MCF 10A (cell line): ENCODE results near the gene BCAS3. TPM values are rescaled to one million over a fixed set of nuclear protein-coding genes. Genes with fewer than 3 reads are reported as not detected.

Experiments used
- BruUV-seq: library from RNA; stranded (reverse); fragments of 400-500 nt; replicated peaks from 2 replicates; lab custom pipeline; 2021; lab: Mats Ljungman, UMichigan
- CTCF ChIA-PET: fragments of 300-600 bp; sonication (Branson Sonifier 250); formaldehyde crosslinking; extraction: SDS; loops from one replicate; lab custom pipeline; 2021; ENCODE audit warnings: antibody characterized with exemption, inconsistent platforms; lab: Yijun Ruan, JAX
- POLR2A ChIA-PET: fragments of 300-600, 350-650 bp; sonication (Branson Sonifier 250); formaldehyde crosslinking; extraction: SDS; loops from one replicate; lab custom pipeline; 2020; ENCODE audit warnings: antibody characterized with exemption, inconsistent platforms; lab: Yijun Ruan, JAX
- DNase-seq: peaks from one replicate; pipeline ENCODE4 v3.0.0-alpha.2; 2018; ENCODE audit not compliant: unreplicated experiment
- H3K27ac Mint-ChIP-seq: one replicate; pipeline ENCODE4 v1.8.0; 2022; ENCODE audit warnings: mild to moderate bottlenecking, low read depth, mixed read lengths; ENCODE audit not compliant: unreplicated experiment
- H3K27me3 Mint-ChIP-seq: one replicate; pipeline ENCODE4 v1.8.0; 2022; ENCODE audit warnings: mixed read lengths; ENCODE audit not compliant: insufficient read depth, unreplicated experiment
- H3K36me3 Mint-ChIP-seq: one replicate; pipeline ENCODE4 v1.8.0; 2022; ENCODE audit warnings: mild to moderate bottlenecking, moderate library complexity, mixed read lengths; ENCODE audit not compliant: insufficient read depth, unreplicated experiment
- H3K4me1 Mint-ChIP-seq: one replicate; pipeline ENCODE4 v1.8.0; 2022; ENCODE audit warnings: mixed read lengths; ENCODE audit not compliant: insufficient read depth, unreplicated experiment
- H3K4me3 Mint-ChIP-seq: one replicate; pipeline ENCODE4 v1.8.0; 2022; ENCODE audit warnings: mild to moderate bottlenecking, moderate library complexity, mixed read lengths; ENCODE audit not compliant: unreplicated experiment
- H3K9me3 Mint-ChIP-seq: one replicate; pipeline ENCODE4 v1.8.0; 2022; ENCODE audit warnings: mixed read lengths; ENCODE audit not compliant: unreplicated experiment
- intact Hi-C: fragments of 100-400 bp; cut with micrococcal nuclease; formaldehyde crosslinking; loops from 2 replicates; pipeline ENCODE4 v1.14.1; 2022
- total RNA-seq: library from RNA; stranded (reverse); gene quantifications from 2 replicates; pipeline ENCODE4 v1.2.3, GENCODE V29; 2022
- TF ChIP-seq, protein P1 (sequence below): fragments of 200-600 bp; IDR thresholded peaks from one replicate; pipeline ENCODE4 v1.8.0; 2022; ENCODE audit warnings: antibody characterized with exemption, mild to moderate bottlenecking; ENCODE audit not compliant: unreplicated experiment

BCAS3 gene
- total RNA-seq, 1 experiment from 2014 or later: 14.6 TPM

DNA sequence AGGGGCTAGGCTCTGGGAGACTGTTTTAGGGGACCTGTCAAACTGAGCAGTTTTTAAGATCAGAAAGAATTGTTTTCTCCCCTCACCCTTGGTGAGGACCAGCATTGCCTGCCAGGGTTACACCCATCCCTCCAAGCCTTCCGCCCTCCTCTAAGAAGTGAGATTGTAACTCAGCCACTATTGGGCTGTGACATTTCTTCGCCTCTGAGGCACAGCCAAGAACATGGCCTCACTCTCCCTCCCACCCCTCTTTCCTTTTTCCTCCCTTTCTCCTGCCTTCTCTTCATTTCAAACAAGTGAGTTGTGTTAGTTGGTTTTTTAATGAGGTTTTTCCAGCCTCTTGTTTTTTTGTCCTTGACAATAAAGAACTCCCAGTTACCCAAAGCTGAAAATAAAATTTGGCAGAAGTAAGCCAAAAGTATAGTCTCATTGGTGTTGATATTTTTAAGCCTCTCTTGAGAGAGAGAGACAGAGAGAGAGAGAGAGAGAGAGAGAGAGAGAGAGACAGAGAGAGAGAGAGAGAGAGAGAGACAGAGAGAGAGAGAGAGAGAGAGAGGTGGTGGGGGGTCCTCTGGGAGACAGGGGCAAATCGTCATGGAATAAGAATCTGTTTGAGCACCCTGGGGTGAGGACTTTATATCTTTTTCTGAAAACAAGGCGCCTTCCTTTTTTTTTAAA, 644.8 kb downstream of the BCAS3 start:
- BruUV-seq: no TSS peak
- no peaks in the 10 kb centered on the region for H3K4me1 Mint-ChIP-seq
- peaks cover 6% of the 10 kb centered on the region for H3K36me3 Mint-ChIP-seq
- intact Hi-C loops: no loop called here
- H3K4me3 Mint-ChIP-seq: no peak overlapping the region
- TF ChIP-seq, protein P1, sequence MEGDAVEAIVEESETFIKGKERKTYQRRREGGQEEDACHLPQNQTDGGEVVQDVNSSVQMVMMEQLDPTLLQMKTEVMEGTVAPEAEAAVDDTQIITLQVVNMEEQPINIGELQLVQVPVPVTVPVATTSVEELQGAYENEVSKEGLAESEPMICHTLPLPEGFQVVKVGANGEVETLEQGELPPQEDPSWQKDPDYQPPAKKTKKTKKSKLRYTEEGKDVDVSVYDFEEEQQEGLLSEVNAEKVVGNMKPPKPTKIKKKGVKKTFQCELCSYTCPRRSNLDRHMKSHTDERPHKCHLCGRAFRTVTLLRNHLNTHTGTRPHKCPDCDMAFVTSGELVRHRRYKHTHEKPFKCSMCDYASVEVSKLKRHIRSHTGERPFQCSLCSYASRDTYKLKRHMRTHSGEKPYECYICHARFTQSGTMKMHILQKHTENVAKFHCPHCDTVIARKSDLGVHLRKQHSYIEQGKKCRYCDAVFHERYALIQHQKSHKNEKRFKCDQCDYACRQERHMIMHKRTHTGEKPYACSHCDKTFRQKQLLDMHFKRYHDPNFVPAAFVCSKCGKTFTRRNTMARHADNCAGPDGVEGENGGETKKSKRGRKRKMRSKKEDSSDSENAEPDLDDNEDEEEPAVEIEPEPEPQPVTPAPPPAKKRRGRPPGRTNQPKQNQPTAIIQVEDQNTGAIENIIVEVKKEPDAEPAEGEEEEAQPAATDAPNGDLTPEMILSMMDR: no peak
- H3K9me3 Mint-ChIP-seq: no peaks in the 10 kb centered on the region
- H3K27ac Mint-ChIP-seq: no peak overlapping the region
- CTCF ChIA-PET: interaction anchor here (0.7 kb wide), 2 partner anchors 36 to 127 kb away, joined by 4 to 5 read pairs; no protein-coding TSS in a partner anchor
- DNase-seq: no peak
- POLR2A ChIA-PET: interaction anchor here (1.0 kb wide), 1 partner anchor 8 kb away, joined by 4 read pairs; no protein-coding TSS in a partner anchor
- no peaks in the 10 kb centered on the region for H3K27me3 Mint-ChIP-seq

DNA sequence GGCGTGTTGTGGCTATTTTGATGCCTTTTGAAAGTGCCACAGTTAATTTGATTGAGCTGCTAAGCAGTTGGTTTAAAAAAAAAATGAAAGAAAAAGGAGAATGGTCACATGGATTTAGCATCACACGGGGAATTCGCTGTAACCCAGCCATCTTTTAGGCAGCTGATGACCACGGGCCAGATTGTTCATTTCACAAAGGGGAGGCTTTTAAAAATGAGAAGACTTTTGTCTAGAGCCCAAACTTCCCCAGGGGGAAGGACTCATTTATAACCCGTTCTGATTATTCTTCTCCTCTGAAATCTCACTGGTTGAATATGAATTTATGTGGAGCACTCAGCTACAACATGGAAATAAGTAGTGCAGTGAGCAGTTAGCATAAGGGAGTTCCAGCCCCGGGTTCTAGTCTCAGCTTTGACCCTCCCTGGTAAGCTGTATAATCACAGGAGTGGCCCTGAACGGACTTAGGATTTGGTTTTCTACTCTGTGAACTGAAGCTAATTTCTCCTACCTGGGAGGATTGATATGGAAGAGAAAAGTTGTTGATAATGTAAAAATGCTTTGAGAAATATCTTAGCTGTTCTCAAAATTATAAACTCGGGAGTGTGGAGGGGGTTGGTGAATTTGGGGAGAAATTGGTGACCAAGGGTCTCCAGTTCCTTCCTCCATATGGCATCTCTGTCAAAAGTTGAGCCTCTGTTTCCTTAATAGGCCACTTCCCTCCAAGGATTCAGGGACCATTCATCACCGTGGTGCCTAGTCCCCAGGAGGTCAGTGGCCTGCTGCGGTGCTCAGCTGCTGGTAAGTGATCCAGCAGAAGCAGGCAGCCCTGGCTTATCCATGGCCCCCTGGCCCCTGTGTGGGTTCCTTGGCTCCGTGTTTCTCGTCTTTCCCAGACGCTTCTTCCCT, 645.6 kb downstream of the BCAS3 start:
- intact Hi-C loops: no loop called here
- H3K36me3 Mint-ChIP-seq: peaks cover 6% of the 10 kb centered on the region
- no peaks in the 10 kb centered on the region for H3K4me1 Mint-ChIP-seq
- H3K4me3 Mint-ChIP-seq: no peak overlapping the region
- no peak overlapping the region for H3K27ac Mint-ChIP-seq
- POLR2A ChIA-PET: interaction anchor here (0.6 to 1.5 kb wide), 3 partner anchors 9 to 60 kb away, joined by 3 to 4 read pairs (median 4); no protein-coding TSS in a partner anchor
- DNase-seq: no peak
- no TSS peak for BruUV-seq
- H3K27me3 Mint-ChIP-seq: no peaks in the 10 kb centered on the region
- CTCF ChIA-PET: interaction anchor here (0.5 to 0.7 kb wide), 2 partner anchors 127 to 872 kb away, joined by 3 to 5 read pairs; no protein-coding TSS in a partner anchor
- no peaks in the 10 kb centered on the region for H3K9me3 Mint-ChIP-seq
- TF ChIP-seq, protein P1: no peak

DNA sequence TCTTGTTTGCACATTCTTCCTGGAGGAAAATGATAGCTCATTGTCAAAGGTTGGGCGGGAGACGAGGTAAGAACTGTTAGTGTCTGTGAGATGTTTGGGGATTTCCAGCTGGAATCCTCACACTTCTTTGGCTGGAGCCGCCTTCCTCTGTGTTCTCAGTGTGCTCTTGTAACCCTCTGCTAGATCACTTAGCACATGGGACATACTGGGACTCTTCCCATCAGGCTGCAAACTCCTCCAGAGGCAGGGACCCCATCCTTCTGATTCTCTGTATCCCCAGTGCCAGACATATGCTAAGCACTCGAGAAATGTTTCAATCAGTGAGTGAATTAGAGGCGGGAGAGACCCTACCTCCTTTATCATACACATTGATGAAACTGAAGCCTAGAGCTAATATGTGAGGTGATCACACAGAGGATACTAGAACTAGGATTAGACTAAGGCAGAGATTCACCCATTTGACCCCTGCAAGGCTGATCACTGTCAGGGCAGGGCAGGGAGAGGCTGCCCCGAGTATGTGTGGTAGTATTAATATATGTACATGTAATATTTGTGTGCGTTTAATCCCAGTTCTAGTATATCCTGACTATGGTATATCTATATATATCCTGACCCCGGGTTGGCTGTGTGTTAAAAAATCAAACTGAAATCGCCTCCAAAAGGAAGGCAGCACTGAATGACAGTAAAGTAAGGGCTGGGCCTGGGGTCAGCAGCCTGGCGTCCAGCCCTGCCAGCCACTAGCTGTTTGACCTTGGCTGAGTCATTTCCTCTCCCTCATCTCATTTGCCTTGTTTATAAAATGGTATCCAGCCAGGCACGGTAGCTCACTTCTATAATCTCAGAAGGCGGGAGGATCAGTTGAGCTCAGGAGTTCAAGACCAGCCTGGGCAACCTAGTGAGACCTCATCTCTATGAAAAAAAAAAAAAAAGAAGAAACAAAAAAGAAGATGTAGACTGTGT, 646.5 kb downstream of the BCAS3 start:
- ChIA-PET CTCF (interaction anchor here (0.5 kb wide), 1 partner anchor 873 kb away, joined by 3 read pairs; no protein-coding TSS in a partner anchor), POLR2A (interaction anchor here (1.5 kb wide), 1 partner anchor 12 kb away, joined by 4 read pairs; no protein-coding TSS in a partner anchor)
- no peaks in the 10 kb centered on the region for H3K4me1 Mint-ChIP-seq
- no peak overlapping the region for H3K27ac Mint-ChIP-seq
- peaks cover 6% of the 10 kb centered on the region for H3K36me3 Mint-ChIP-seq
- intact Hi-C loops: no loop called here
- no peak for DNase-seq
- no TSS peak for BruUV-seq
- H3K4me3 Mint-ChIP-seq: no peak overlapping the region
- TF ChIP-seq, protein P1: no peak
- no peaks in the 10 kb centered on the region for H3K9me3 Mint-ChIP-seq
- H3K27me3 Mint-ChIP-seq: no peaks in the 10 kb centered on the region
